Astrocyte (in vitro differentiated cells and primary cell): ENCODE data around the gene TSHZ1. TPM values are rescaled to one million over a fixed set of nuclear protein-coding genes. Genes with fewer than 3 reads are reported as not detected.
A peak's percentile ranks its signal among the peaks of the same experiment; 100 is the strongest.

Experiments
- DNase-seq: peaks from one replicate; pipeline ENCODE4 v3.0.0-alpha.2; 2010; ENCODE audit warnings: low read depth
- FAIRE-seq: peaks from 2 replicates; lab custom pipeline; 2011; peaks lifted over from hg19 to GRCh38; lab: Jason Lieb, UNC
- H2AFZ ChIP-seq: 2 replicates; pipeline ENCODE4 v1.6.0; 2012; ENCODE audit warnings: low read depth, low read length, inconsistent platforms
- H3K27ac ChIP-seq: 2 replicates; pipeline ENCODE4 v1.5.1; 2011; ENCODE audit warnings: low read depth, low read length, inconsistent platforms
- H3K27me3 ChIP-seq: 2 replicates; pipeline ENCODE4 v1.6.0; 2011; ENCODE audit warnings: low read length, inconsistent platforms; ENCODE audit not compliant: insufficient read depth
- H3K36me3 ChIP-seq: 2 replicates; pipeline ENCODE4 v1.5.1; 2011; ENCODE audit warnings: low read length, inconsistent platforms; ENCODE audit not compliant: insufficient read depth
- H3K4me1 ChIP-seq: 2 replicates; pipeline ENCODE4 v1.5.1; 2011; ENCODE audit warnings: low read length, inconsistent platforms; ENCODE audit not compliant: insufficient read depth
- H3K4me2 ChIP-seq: 2 replicates; pipeline ENCODE4 v1.6.0; 2012; ENCODE audit warnings: low read length, inconsistent platforms
- H3K4me3 ChIP-seq: 2 replicates; pipeline ENCODE4 v1.5.1; 2011; ENCODE audit warnings: low read depth, mild to moderate bottlenecking, low read length, inconsistent platforms; ENCODE audit not compliant: insufficient read depth
- H3K79me2 ChIP-seq: 2 replicates; pipeline ENCODE4 v1.6.0; 2012; ENCODE audit warnings: mild to moderate bottlenecking, low read length, inconsistent platforms; ENCODE audit not compliant: insufficient read depth
- H3K9ac ChIP-seq: 2 replicates; pipeline ENCODE4 v1.6.0; 2012; ENCODE audit warnings: mild to moderate bottlenecking, low read length, inconsistent platforms
- H3K9me3 ChIP-seq: 2 replicates; pipeline ENCODE4 v1.5.1; 2012; ENCODE audit warnings: low read depth, mild to moderate bottlenecking, low read length, inconsistent platforms; ENCODE audit not compliant: insufficient read depth
- H4K20me1 ChIP-seq: 2 replicates; pipeline ENCODE4 v1.6.0; 2012; ENCODE audit warnings: low read length, inconsistent platforms; ENCODE audit not compliant: insufficient read depth
- H3K27ac Mint-ChIP-seq: one replicate; pipeline ENCODE4 v1.8.0; 2021; ENCODE audit warnings: mild to moderate bottlenecking, mixed read lengths; ENCODE audit not compliant: unreplicated experiment
- H3K27me3 Mint-ChIP-seq: one replicate; pipeline ENCODE4 v1.8.0; 2021; ENCODE audit warnings: low read depth, mixed read lengths; ENCODE audit not compliant: unreplicated experiment
- H3K36me3 Mint-ChIP-seq: one replicate; pipeline ENCODE4 v1.8.0; 2021; ENCODE audit warnings: low read depth, mixed read lengths; ENCODE audit not compliant: unreplicated experiment
- H3K4me1 Mint-ChIP-seq: one replicate; pipeline ENCODE4 v1.8.0; 2021; ENCODE audit warnings: low read depth, mixed read lengths; ENCODE audit not compliant: unreplicated experiment
- H3K4me3 Mint-ChIP-seq: one replicate; pipeline ENCODE4 v1.8.0; 2021; ENCODE audit warnings: mild to moderate bottlenecking, moderate library complexity, mixed read lengths; ENCODE audit not compliant: unreplicated experiment
- H3K9me3 Mint-ChIP-seq: one replicate; pipeline ENCODE4 v1.8.0; 2021; ENCODE audit warnings: mild to moderate bottlenecking, mixed read lengths; ENCODE audit not compliant: unreplicated experiment
- CTCF ChIP-seq: IDR thresholded peaks from 2 replicates; pipeline ENCODE4 v1.5.1; 2011; ENCODE audit warnings: low read depth, mild to moderate bottlenecking, inconsistent platforms, low read length, moderate library complexity; ENCODE audit not compliant: insufficient read depth
- EZH2 ChIP-seq: IDR thresholded peaks from 2 replicates; pipeline ENCODE4 v1.6.1; 2012; ENCODE audit warnings: mild to moderate bottlenecking, low read length, inconsistent platforms; ENCODE audit not compliant: insufficient read depth
- total RNA-seq: library from RNA; stranded (reverse); gene quantifications from 2 replicates; pipeline ENCODE4 v1.2.1, GENCODE V29; 2021

Gene TSHZ1
- total RNA-seq, 1 donor from 2014 or later = 2.9 TPM

GRCh38 chr18:75208155-75208835 lies 2.3 kb upstream of the TSHZ1 start:
- Histone ChIP-seq H2AFZ (peak overlapping the region; percentile 76), H3K79me2 (peaks cover 56% of the 10 kb centered on the region), H3K9me3 (no peaks in the 10 kb centered on the region), H4K20me1 (peaks cover 41% of the 10 kb centered on the region), H3K4me1 (peaks cover 39% of the 10 kb centered on the region), H3K9ac (peak overlapping the region; percentile 76), H3K27me3 (no peaks in the 10 kb centered on the region), H3K4me2 (peak overlapping the region; percentile 88), H3K27ac (peak overlapping the region; percentile 70), H3K36me3 (no peaks in the 10 kb centered on the region), H3K4me3 (peak overlapping the region; percentile 79)
- no peaks in the 10 kb centered on the region for H3K9me3 Mint-ChIP-seq
- H3K27me3 Mint-ChIP-seq = peaks cover 38% of the 10 kb centered on the region
- peak overlapping the region; percentile 90 for H3K4me3 Mint-ChIP-seq
- H3K36me3 Mint-ChIP-seq = no peaks in the 10 kb centered on the region
- TF ChIP-seq CTCF (no peak), EZH2 (no peak)
- FAIRE-seq = no peak
- H3K4me1 Mint-ChIP-seq = peaks cover 26% of the 10 kb centered on the region
- peak overlapping the region; percentile 58 for H3K27ac Mint-ChIP-seq
- DNase-seq = peak; percentile 54

- Mint-ChIP-seq H3K9me3 (no peaks in the 10 kb centered on the region), H3K4me3 (peak overlapping the region; percentile 90), H3K27ac (no peak overlapping the region), H3K36me3 (no peaks in the 10 kb centered on the region), H3K27me3 (peaks cover 37% of the 10 kb centered on the region), H3K4me1 (peaks cover 26% of the 10 kb centered on the region)
- FAIRE-seq = no peak
- Histone ChIP-seq H3K4me1 (peaks cover 37% of the 10 kb centered on the region), H3K27ac (peak overlapping the region; percentile 70), H3K9ac (peak overlapping the region; percentile 76), H3K36me3 (no peaks in the 10 kb centered on the region), H3K4me3 (peak overlapping the region; percentile 79), H4K20me1 (peaks cover 37% of the 10 kb centered on the region), H3K27me3 (no peaks in the 10 kb centered on the region), H3K9me3 (no peaks in the 10 kb centered on the region), H3K79me2 (peaks cover 52% of the 10 kb centered on the region), H3K4me2 (peak overlapping the region; percentile 88), H2AFZ (peak overlapping the region; percentile 76)
- no peak for DNase-seq
- TF ChIP-seq CTCF (no peak), EZH2 (no peak)
Observed at GRCh38 chr18:75208836-75209128, 1.8 kb upstream of the TSHZ1 start.
